OCI-LY3 (cell line): ENCODE measurements around the gene P4HA2.

Experiments used
- H2AFZ ChIP-seq: fragments of 200-600, 300-600 bp; shearing (Covaris generic); 2 replicates; pipeline ENCODE4 v1.6.0; 2014; ENCODE audit warnings: antibody characterized with exemption, low read depth, low read length
- H3K27ac ChIP-seq: fragments of 200-600, 300-600 bp; sonication (generic); 2 replicates; pipeline ENCODE4 v1.5.1; 2014; ENCODE audit warnings: mild to moderate bottlenecking, low read length, moderate library complexity, mixed read lengths
- H3K27me3 ChIP-seq: fragments of 200-600, 300-600 bp; sonication (generic); 2 replicates; pipeline ENCODE4 v1.6.1; 2014; ENCODE audit warnings: low read depth, low read length, mixed read lengths
- H3K36me3 ChIP-seq: fragments of 200-600, 300-600 bp; sonication (generic); replicated peaks from 2 replicates; pipeline ENCODE3; 2014; ENCODE audit warnings: low read depth, low read length, mixed read lengths
- H3K4me1 ChIP-seq: fragments of 300-600, 200-600 bp; sonication (generic); 2 replicates; pipeline ENCODE4 v1.6.1; 2014; ENCODE audit warnings: low read length, mixed read lengths
- H3K4me2 ChIP-seq: fragments of 200-600, 300-600 bp; sonication (generic); 2 replicates; pipeline ENCODE4 v1.6.1; 2014; ENCODE audit warnings: low read length, mixed read lengths
- H3K4me3 ChIP-seq: fragments of 300-600, 200-600 bp; sonication (generic); 2 replicates; pipeline ENCODE4 v1.5.1; 2014; ENCODE audit warnings: antibody characterized with exemption, mild to moderate bottlenecking, low read length, moderate library complexity
- H3K79me2 ChIP-seq: fragments of 300-600, 200-600 bp; shearing (Covaris generic); 2 replicates; pipeline ENCODE4 v1.6.1; 2014; ENCODE audit warnings: mild to moderate bottlenecking, low read length, mixed read lengths
- H3K9ac ChIP-seq: fragments of 300-600, 200-600 bp; shearing (Covaris generic); 2 replicates; pipeline ENCODE4 v1.6.0; 2014; ENCODE audit warnings: mild to moderate bottlenecking, low read length, moderate library complexity
- H3K9me3 ChIP-seq: fragments of 200-600, 300-600 bp; shearing (Covaris generic); 2 replicates; pipeline ENCODE4 v1.6.1; 2014; ENCODE audit warnings: low read length, mixed read lengths; ENCODE audit not compliant: insufficient read depth
- H4K20me1 ChIP-seq: fragments of 200-600, 300-600 bp; sonication (generic); 2 replicates; pipeline ENCODE4 v1.6.1; 2016; ENCODE audit warnings: low read length, mixed read lengths; ENCODE audit not compliant: insufficient read depth
- CTCF ChIP-seq: fragments of 200-600, 300-600 bp; sonication (generic); IDR thresholded peaks from 2 replicates; pipeline ENCODE4 v1.5.1; 2014; ENCODE audit warnings: antibody characterized with exemption, low read length, low read depth
- EZH2phosphoT487 ChIP-seq: fragments of 200-600 bp; shearing (Covaris generic); IDR thresholded peaks from 2 replicates; pipeline ENCODE4 v1.6.1; 2018; ENCODE audit warnings: antibody characterized with exemption, mixed run types, low read depth

The P4HA2 gene

GRCh38 chr5:132257131-132258101, 29.8 kb upstream of the P4HA2 start, which contains the start of gene PDLIM4:
TSS of gene PDLIM4 (plus strand) at chr5:132257696. CDS start at chr5:132257735, 39 bp downstream.
- Histone ChIP-seq H3K27me3 (no peaks in the 10 kb centered on the region), H3K4me2 (no peak within 1 kb of the TSS), H3K4me1 (no peaks in the 10 kb centered on the region), H3K79me2 (no peaks in the 10 kb centered on the region), H4K20me1 (no peaks in the 10 kb centered on the region), H3K4me3 (no peak within 1 kb of the TSS), H3K36me3 (no peaks in the 10 kb centered on the region), H3K9me3 (no peaks in the 10 kb centered on the region), H3K27ac (no peak within 1 kb of the TSS), H2AFZ (no peak within 1 kb of the TSS), H3K9ac (no peak within 1 kb of the TSS)
- TF ChIP-seq CTCF (no peak), EZH2phosphoT487 (no peak)

- H2AFZ ChIP-seq, result no peak overlapping the region
- H3K9me3 ChIP-seq, result no peaks in the 10 kb centered on the region
- H3K9ac ChIP-seq, result no peak overlapping the region
- H3K4me3 ChIP-seq, result no peak overlapping the region
- no peak overlapping the region for H3K27ac ChIP-seq
- H3K4me1 ChIP-seq, result no peaks in the 10 kb centered on the region
- H3K36me3 ChIP-seq, result no peaks in the 10 kb centered on the region
- H3K79me2 ChIP-seq, result no peaks in the 10 kb centered on the region
- H3K27me3 ChIP-seq, result no peaks in the 10 kb centered on the region
- H4K20me1 ChIP-seq, result no peaks in the 10 kb centered on the region
- TF ChIP-seq CTCF, result no peak
- TF ChIP-seq EZH2phosphoT487, result no peak
- no peak overlapping the region for H3K4me2 ChIP-seq
These were observed 29.1 kb upstream of the P4HA2 start for GRCh38 chr5:132256783-132257130.

- TF ChIP-seq CTCF (no peak), EZH2phosphoT487 (no peak)
- Histone ChIP-seq H3K4me1 (no peaks in the 10 kb centered on the region), H3K79me2 (no peaks in the 10 kb centered on the region), H2AFZ (no peak overlapping the region), H3K4me2 (no peak overlapping the region), H3K9me3 (no peaks in the 10 kb centered on the region), H3K9ac (no peak overlapping the region), H3K4me3 (no peak overlapping the region), H3K27ac (no peak overlapping the region), H3K36me3 (no peaks in the 10 kb centered on the region), H4K20me1 (no peaks in the 10 kb centered on the region), H3K27me3 (no peaks in the 10 kb centered on the region)
These were observed 28.6 kb upstream of the P4HA2 start for GRCh38 chr5:132256086-132256782.

- Histone ChIP-seq H3K9ac (no peak overlapping the region), H3K27ac (no peak overlapping the region), H3K4me1 (no peaks in the 10 kb centered on the region), H3K36me3 (no peaks in the 10 kb centered on the region), H3K9me3 (no peaks in the 10 kb centered on the region), H3K79me2 (no peaks in the 10 kb centered on the region), H2AFZ (no peak overlapping the region), H3K27me3 (no peaks in the 10 kb centered on the region), H3K4me3 (no peak overlapping the region), H4K20me1 (no peaks in the 10 kb centered on the region), H3K4me2 (no peak overlapping the region)
- TF ChIP-seq CTCF (no peak), EZH2phosphoT487 (no peak)
These were observed 26.8 kb upstream of the P4HA2 start for GRCh38 chr5:132254321-132254977.
